Measurements from ENCODE around the gene EPHA5.

DNA sequence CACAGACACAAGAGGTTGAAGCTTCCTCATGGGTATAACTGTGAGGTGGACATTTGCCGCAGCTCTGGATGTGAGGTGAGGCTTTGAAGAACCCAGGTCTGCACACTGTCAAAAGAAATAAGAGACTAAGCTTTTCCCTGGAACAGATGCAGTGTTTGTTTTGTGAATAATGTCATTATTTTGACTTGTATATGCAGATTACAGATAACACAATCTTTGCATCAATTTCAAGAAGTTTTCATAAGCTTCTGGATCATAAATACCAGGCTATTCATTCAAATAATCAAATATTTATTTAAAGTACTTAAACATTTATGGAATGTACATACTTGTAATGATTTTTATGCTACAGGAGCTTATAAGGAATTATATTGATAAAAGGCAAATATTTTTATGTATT lies 174.8 kb downstream of the EPHA5 start:
- TF ChIP-seq, protein P1, sequence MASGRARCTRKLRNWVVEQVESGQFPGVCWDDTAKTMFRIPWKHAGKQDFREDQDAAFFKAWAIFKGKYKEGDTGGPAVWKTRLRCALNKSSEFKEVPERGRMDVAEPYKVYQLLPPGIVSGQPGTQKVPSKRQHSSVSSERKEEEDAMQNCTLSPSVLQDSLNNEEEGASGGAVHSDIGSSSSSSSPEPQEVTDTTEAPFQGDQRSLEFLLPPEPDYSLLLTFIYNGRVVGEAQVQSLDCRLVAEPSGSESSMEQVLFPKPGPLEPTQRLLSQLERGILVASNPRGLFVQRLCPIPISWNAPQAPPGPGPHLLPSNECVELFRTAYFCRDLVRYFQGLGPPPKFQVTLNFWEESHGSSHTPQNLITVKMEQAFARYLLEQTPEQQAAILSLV (tag; IDR thresholded peaks at IDR 0.05) = no peak
- no peak for TF ChIP-seq ZNF274 (IDR thresholded peaks at IDR 0.05; ENCODE audit: borderline replicate concordance, low read depth, low read length)
- TF ChIP-seq, protein P2, sequence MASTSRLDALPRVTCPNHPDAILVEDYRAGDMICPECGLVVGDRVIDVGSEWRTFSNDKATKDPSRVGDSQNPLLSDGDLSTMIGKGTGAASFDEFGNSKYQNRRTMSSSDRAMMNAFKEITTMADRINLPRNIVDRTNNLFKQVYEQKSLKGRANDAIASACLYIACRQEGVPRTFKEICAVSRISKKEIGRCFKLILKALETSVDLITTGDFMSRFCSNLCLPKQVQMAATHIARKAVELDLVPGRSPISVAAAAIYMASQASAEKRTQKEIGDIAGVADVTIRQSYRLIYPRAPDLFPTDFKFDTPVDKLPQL (IDR thresholded peaks at IDR 0.05; ENCODE audit: extremely low read depth, insufficient read length) = no peak
- TF ChIP-seq TCF3 (CRISPR knock-in tag; IDR thresholded peaks at IDR 0.05) = no peak
- TF ChIP-seq, protein P3, sequence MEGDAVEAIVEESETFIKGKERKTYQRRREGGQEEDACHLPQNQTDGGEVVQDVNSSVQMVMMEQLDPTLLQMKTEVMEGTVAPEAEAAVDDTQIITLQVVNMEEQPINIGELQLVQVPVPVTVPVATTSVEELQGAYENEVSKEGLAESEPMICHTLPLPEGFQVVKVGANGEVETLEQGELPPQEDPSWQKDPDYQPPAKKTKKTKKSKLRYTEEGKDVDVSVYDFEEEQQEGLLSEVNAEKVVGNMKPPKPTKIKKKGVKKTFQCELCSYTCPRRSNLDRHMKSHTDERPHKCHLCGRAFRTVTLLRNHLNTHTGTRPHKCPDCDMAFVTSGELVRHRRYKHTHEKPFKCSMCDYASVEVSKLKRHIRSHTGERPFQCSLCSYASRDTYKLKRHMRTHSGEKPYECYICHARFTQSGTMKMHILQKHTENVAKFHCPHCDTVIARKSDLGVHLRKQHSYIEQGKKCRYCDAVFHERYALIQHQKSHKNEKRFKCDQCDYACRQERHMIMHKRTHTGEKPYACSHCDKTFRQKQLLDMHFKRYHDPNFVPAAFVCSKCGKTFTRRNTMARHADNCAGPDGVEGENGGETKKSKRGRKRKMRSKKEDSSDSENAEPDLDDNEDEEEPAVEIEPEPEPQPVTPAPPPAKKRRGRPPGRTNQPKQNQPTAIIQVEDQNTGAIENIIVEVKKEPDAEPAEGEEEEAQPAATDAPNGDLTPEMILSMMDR (IDR thresholded peaks at IDR 0.05 in 2 of 3, conservative IDR thresholded peaks at IDR 0.05 in 1 of 3; ENCODE audit: insufficient read depth in 2 of 3, low read depth in 1 of 3, low read length in 3 of 3) = no peak

All from K562 (cell line).